Measurements from ENCODE around the gene MPZL3.

Gene MPZL3

DNA sequence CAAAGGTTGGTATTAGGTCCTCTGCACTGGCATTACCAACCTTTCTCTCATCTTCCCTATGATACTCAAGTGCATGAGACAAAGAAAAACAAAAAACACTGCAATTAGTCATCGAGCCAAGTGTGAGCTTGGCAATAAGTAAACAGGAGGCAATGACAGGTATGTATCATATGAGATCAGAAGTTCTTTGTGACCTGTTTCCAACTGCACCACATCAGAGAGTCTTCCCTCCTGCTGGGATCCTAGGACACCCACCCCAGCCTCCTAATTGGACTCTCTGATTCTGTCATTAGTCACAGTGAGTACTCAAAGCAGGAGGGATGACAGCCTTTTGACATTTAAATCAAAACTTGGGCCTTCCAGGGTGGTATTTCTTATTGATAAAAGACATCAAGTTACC, 19.5 kb downstream of the MPZL3 start:
- no peak for DNase-seq (ENCODE audit: low read depth)

GRCh38 chr11:118231461-118231860, 20.7 kb downstream of the MPZL3 start:
- DNase-seq (ENCODE audit: low read depth) = no peak

GRCh38 chr11:118230088-118230487, 22.1 kb downstream of the MPZL3 start:
- DNase-seq (ENCODE audit: low read depth) = no peak

GRCh38 chr11:118229274-118229847, 22.8 kb downstream of the MPZL3 start:
- DNase-seq (ENCODE audit: low read depth) = no peak

DNA sequence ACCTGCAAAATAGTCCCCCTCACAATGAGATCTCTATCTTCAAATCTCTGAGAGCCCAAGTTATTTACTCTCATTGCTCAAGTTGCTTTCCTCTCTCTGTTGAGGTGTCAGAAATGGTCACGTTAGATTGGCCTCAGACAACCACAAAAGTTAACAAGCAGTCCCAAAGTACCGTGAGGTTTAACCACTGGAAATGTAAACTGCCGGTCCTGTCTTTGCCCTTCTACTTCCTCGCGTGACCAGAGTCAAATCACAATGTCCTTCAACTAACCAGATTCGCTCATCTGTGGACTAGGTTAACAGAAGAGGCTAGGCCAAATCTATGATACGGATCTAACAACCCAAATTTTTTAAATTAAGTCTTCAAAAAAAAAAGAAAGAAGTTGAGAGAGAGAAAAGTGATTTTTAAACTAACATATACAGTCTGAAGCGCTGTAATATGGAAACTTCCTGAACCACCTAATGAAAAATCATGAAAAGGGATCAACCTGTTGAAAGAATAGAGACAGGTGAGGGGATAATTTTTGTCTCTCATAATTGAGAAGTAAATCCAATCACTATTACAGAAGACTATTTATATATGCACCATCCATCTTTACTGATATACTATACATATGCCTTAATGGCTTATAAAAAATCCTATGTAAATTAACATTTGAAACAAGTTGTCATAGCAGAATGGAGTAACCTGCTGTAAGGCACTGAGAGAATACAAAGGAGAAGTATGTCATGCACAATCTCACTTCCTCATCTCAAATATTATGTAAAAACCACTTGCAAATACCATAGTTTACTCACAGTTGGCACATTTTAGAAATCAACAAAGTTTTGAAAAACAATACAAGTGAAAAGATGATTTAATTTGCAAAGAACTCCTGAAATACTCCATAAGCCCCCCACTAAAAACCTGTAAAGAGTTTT, 24.0 kb downstream of the MPZL3 start:
- no peak for DNase-seq (ENCODE audit: low read depth)

DNA sequence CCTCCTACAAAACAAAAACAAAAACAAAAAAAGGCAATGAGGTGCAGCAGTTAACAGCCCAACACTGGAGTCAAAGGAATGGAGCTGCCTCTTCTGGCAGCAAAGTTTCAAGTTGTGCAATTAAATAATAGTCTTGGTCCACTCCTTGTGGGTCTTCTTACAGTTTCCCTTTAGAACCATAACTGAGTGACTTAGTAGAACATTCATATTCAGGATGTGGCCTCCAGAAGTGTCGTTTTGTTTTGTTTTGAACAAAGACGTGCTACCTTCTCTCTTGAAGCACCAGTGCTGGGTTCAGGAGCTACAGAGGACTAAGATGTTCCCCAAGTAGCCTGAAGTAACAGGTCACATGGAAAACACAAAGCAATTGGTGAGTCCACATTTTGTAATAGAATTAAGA, 25.4 kb downstream of the MPZL3 start:
- DNase-seq (ENCODE audit: low read depth) = no peak

DNA sequence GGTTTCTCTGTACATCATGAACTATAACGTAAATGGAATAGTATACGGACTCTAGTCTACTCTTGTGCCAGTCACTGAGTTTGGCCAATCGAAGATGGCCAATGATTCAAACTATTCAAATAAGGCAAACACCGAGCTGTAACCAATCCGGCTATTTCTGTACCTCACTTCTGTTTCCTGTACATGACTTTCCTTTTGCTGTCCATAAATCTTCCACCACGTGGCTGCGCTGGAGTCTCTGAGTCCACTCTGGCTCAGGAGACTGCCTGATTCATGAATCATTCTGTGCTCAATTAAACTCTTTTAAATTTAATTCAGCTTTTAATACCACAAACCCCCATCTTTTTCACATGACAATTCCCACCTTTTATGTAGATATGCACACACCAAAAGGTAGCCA, 25.9 kb downstream of the MPZL3 start:
- no peak for DNase-seq (ENCODE audit: low read depth)

DNA sequence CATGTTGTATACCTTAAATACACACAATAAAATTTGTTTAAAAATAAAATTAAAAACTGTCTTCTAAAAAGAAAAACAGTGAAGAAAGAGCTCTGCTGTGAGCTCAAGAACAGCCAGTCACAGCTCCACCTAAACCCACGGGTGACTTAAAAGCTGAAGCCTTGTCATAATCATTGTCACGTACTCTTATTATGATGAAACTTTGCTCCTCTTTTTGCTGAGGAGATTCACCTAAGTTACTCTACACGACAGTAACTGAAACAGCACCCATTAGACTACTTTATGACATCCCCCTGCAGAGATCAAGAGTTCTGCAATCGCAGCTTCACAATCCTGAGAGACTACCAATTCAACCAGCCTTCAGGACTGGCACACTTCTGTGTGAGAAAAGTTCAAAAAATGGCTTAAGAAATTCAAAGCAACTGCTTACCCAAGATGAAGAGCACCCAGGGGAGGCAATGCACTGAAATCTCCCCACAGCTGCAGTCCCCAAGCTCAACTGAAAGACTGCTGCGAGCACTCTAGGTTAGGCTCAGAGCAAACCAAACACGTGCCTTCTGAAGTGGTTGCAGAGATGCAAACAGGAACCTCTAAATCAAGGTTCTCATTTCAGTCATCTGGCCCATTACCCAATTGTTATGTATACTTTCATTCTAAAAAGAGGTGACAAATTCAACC, 27.5 kb downstream of the MPZL3 start, which contains the start of gene JAML:
Gene JAML, minus strand, starts transcription at position 501 of the 678 bp plus-strand sequence. CDS start 10,145 bp downstream, outside the sequence.
- DNase-seq (ENCODE audit: low read depth) = no peak

- DNase-seq (ENCODE audit: low read depth) = no peak
Observed at GRCh38 chr11:118223992-118224391, 28.2 kb downstream of the MPZL3 start.

GRCh38 chr11:118223570-118223969, 28.6 kb downstream of the MPZL3 start:
- no peak for DNase-seq (ENCODE audit: low read depth)

GRCh38 chr11:118222437-118222836, 29.7 kb downstream of the MPZL3 start:
- DNase-seq (ENCODE audit: low read depth) = no peak

- DNase-seq (ENCODE audit: low read depth) = no peak
Observed at GRCh38 chr11:118221419-118221818, 30.7 kb downstream of the MPZL3 start.

- no peak for DNase-seq (ENCODE audit: low read depth)
Observed at GRCh38 chr11:118219732-118220131, 32.4 kb downstream of the MPZL3 start.

- no peak for DNase-seq (ENCODE audit: low read depth)
Observed at GRCh38 chr11:118219244-118219643, 32.9 kb downstream of the MPZL3 start.

GRCh38 chr11:118217575-118217974, 34.6 kb downstream of the MPZL3 start:
- DNase-seq (ENCODE audit: low read depth) = no peak

DNA sequence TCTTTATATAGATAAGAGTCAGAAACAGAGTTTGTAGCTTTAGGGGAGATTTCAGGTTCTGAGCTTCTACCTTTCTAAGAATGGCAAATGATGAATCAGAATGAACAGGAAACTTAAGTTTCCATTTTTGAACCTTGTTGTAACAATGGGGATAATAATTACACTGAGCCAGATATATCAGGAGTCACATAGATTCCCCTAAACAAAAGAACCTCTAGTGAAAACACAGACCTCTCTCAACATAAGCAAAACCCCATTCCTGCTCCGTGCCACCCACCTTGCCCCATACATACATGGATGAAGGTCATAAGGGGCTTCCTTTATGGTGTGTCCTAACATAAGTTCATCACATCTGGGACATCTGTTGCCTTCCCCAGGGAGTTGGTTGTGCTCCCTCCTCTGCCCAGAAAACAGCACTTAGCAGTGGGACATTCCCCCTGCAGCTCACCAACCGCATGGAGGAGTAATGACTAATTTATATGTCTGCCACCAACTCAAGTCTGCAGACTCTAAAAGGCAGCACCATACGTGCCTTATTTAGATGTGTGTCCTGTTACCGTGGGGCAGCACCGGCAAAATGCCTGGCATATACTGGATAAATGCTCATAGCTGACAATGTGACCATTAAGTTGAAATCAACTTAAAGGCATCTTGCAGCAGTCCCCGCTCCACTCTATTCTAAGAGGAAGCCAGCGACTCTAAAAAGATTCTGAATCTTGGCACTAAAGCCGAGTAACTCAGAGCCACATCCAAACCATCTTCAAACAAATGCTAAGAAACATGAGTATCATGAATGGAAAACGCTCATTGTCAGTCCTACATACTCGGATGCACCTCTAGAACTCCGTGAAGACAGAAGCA, 35.3 kb downstream of the MPZL3 start:
- DNase-seq (ENCODE audit: low read depth) = no peak

- DNase-seq (ENCODE audit: low read depth) = no peak
Observed at GRCh38 chr11:118215765-118216164, 36.4 kb downstream of the MPZL3 start.

DNA sequence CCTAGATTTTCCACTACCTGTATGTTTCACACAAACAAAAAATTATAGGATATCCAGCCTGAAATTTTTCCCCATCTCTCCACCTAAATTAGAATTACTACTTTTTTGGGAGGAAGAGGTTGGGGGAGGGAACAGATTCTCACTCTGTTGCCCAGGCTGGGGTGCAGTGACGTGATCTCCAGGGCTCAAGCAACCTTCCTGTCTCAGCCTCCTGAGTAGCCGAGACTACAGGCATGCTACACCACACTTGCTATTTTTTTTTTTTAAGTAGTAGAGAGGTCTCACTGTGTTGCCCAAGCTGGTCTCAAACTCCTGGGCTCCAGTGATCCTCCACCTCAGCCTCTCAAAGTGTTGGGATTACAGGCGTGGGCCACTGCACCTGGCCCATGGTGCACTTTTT, 36.9 kb downstream of the MPZL3 start:
- no peak for DNase-seq (ENCODE audit: low read depth)

DNA sequence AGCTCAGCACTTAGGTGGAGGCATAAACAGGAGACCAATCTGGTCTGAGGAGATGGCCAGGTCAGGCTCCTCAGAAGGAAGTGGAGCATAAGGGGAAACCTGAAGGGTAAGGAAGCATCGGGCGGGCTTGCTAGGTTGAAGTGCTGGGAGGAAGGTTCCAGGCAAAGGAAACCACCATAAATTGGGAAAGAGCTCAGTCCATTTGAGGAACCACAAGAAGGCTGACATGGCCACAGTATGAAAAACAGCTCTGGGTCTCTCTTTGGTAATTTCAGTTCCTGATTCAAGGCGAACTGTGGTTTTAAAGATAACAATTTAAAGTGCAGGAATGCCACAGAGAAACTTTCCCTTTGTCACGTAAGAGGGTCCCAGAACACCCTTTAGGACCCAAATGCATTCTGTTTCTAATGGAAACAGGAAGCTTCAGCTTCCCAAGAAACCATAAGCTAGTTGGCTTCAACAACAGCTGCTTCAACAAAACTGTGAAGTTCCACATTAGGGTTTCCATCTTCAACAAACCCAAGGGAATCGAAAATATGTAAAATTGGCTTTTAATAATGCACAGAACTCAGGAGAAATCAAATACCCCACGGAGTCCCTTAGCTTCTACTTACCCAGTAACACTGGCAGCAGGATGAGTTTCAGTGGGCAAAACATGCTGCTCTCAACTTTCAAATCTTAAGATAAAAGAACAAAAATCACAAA, 37.8 kb downstream of the MPZL3 start:
- DNase-seq (ENCODE audit: low read depth) = no peak

DNA sequence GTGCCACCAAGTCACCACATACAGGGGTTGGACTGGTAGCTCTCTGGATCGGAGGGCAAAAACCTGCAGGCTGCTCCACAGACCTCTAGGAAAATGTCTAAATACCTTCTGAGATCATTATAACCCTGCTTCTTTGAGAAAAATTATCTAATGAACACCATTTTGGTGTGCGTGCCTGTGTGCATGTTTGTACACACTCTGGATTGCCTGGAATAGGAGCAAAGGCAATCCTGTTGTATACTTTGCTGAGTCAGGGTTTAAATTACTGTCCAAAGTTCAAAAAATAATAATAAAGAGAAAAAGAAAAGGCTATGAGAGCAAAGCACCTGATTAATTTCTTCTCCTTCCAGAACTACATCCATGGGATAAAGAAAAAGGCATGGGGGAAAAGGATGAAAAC, 38.4 kb downstream of the MPZL3 start:
- no peak for DNase-seq (ENCODE audit: low read depth)

DNA sequence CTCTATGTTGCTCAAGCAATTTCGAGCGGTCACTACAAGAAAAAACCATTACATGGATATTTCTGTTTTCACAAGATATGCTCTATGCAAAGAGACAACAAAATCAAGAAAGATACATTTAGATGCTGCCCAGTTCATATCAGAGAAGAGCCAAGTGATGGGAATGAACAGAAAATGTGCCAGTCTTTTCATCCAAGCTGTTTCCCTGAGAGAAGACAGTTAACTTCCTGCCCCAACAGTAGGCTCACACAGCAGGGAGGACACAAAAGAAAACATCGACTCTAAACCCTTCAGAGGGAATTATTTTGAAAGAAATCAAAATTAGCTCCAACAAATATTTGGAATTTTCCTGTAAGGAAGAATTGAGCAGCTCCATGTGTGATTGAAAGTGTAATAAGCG, 39.0 kb downstream of the MPZL3 start:
- DNase-seq (ENCODE audit: low read depth) = no peak

All from stimulated activated CD8-positive, alpha-beta memory T cell treated with anti-CD3 and anti-CD28 coated beads, Interleukin-4, amount 100 ng/mL, for 24 hours (primary cell).